Omental fat pad (tissue), 4 donors: Measurements from ENCODE around the gene FAM20C. TPM values are rescaled to one million over a fixed set of nuclear protein-coding genes. Genes with fewer than 3 reads are reported as not detected.

Source experiments
- ATAC-seq: fragments of 150-250 bp; one replicate; pipeline ENCODE4 v1.9.1; 2016; ENCODE audit warnings: mild to moderate bottlenecking, moderate library complexity; ENCODE audit not compliant: low FRiP score
- DNase-seq: peaks from one replicate; pipeline ENCODE4 v3.0.0-alpha.2; 2019; ENCODE audit warnings: low spot score
- CTCF ChIP-seq, 3 donors: fragments of 450-650 bp; IDR thresholded peaks; one replicate each; pipeline ENCODE4 v1.5.1; 2016 to 2017; ENCODE audit warnings: antibody characterized with exemption in 3 of 3, mild to moderate bottlenecking in 3 of 3, moderate library complexity in 2 of 3
- total RNA-seq, 4 donors: library from RNA; depleted of rRNA; stranded (reverse); fragments of >200 nt; gene quantifications; one replicate each; pipeline ENCODE4 v1.1.0, GENCODE V29; 2016

Gene FAM20C
- total RNA-seq, 4 donors from 2014 or later: 25.5 to 119 (median 35.8) TPM

GRCh38 chr7:299628-300027 lies 107.3 kb downstream of the FAM20C start:
- no peak for TF ChIP-seq CTCF (IDR thresholded peaks at IDR 0.05)
- DNase-seq: no peak
- ATAC-seq: no peak

DNA sequence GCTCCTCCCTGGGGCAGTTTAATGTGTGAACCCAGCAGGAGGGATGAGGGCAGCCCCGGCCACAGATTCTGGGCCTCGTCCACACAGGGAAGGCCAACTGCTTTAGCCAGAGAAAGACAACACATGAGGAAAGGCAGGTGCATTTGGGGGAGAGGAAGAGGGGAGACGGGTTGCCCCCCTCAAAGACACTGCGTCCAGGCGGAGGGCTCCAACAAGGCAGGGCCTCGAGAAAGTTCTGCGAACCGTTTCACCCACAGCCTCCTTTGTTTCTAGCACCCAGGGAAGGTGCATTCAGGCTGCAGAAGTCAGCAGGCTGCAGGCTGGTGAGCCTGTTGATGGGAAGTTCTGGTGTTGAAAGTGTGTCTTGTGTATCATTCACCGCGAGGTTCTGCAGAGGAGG lies 107.7 kb downstream of the FAM20C start:
- TF ChIP-seq CTCF (IDR thresholded peaks at IDR 0.05): no peak
- DNase-seq (no peak), ATAC-seq (no peak)

DNA sequence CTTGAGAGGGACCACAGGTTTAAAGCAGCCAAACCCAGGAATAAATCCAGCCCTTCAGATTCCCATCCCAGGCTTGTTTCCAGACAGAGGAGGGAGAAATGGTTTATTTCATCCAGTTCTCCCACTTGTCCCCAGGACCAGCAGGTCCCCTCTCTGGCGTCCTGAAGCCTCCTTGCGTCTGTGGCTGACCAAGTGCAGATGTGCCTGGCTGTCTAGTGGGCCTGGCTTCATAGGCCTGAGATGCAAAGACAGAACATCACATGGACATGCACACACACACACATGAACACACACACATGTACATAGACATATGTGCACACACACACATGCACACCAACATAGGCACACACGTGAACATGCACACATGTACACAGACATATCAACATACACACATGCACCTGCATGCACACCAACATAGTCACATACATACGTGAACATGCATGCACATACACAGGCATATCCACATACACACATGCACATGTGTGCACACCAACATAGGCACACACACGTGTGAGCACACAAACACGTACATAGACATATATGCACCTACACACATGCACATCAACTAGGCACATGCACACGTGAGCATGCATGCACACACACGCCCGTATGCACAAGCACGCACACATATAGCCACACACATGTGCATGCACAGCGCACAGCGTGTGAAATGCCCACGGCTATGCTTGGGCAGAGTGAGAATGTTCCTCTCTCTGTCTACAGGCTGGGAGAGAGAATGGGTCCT lies 108.3 kb downstream of the FAM20C start:
- DNase-seq (no peak), ATAC-seq (no peak)
- TF ChIP-seq CTCF (IDR thresholded peaks at IDR 0.05): no peak

DNA sequence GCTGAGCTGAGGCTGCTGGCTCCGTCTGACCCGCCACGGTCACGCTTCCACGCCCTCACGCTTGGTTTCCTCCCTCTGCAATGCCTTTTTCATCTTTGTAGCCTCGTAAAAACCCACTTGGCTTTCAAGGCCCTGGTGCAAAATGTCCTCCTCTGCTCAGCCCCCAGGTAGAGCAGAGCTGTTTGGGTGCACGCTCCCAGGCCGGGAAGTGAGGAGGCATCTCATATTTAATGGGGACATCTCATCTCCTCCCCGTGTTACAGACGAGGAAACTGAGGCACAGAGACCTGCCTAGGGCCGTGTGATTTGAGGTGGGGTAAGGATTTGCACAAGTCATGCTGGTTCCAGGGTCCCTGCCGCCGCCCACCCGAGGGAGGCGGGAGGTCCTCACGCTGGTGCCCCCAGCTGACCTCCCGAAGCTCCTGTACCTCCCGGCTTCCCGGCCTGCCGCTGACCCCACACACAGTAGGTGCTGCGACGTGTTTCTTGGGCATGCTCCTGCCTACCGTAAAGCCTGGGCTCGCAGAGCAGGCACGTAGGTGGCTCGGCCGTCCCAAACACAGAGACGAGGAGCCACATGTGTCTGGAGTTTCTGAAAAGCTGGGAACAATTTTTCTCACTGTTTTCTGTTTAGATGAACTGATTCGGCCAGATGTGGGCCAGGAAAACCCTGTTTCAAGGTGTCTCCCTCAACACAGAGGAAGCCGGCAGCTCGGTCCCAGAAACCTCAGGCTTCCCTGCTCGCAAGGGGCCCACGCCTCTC lies 109.1 kb downstream of the FAM20C start:
- ATAC-seq (no peak), DNase-seq (no peak)
- no peak for TF ChIP-seq CTCF (IDR thresholded peaks at IDR 0.05)

- TF ChIP-seq CTCF (IDR thresholded peaks at IDR 0.05): no peak
- no peak for ATAC-seq
- no peak for DNase-seq
Observed at GRCh38 chr7:302054-302992, 110.0 kb downstream of the FAM20C start.

GRCh38 chr7:303425-303824 lies 111.1 kb downstream of the FAM20C start:
- ATAC-seq (no peak), DNase-seq (no peak)

More at GRCh38 chr7:303425-303824, 111.1 kb downstream of the FAM20C start:
- TF ChIP-seq CTCF (IDR thresholded peaks at IDR 0.05): no peak
